Inferior parietal cortex (tissue), 1 donor: ENCODE data around the gene FRMD5.

Experiments used
- DNase-seq: peaks from one replicate; pipeline ENCODE4 v3.0.0-alpha.2; 2016; ENCODE audit errors: extremely low spot score

The FRMD5 gene

DNA sequence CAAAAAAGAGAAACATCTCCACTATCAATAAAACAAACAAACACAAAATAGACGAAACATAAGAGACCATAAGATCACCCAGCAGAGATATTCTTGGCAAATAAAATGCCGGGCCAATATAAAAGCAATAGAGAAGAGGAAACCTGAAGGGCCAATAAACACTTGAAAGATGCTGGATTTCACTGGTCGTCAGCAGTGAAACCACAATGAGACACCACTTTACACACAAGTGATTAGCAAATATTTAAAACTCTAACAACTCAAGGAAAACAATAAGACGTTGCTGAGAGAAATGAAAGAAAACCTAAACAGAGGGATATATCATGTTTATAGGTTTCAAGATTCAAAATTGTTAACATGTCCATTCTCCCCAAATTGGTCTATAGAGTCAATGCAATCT lies 219.7 kb downstream of the FRMD5 start:
- DNase-seq, result no peak

DNA sequence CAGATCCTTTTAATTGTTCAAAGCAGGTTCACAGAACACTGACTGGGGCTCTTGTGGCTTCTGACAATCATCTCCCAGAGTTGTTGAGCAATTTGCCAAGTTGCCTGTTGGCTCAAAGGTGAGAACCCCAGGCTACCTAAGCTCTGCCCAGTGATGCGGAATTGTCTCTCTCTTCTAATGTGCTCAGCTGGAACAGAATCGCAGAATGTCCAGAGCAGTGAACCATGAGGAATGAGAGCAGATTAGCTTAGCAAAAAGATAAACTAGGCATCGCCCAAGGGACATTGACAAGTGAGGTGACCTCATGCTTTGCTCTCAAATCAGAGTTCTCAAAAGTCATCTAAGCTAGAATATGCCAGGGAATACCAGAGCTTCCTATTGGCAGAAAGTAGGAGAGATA lies 220.2 kb downstream of the FRMD5 start:
- DNase-seq, result no peak

DNA sequence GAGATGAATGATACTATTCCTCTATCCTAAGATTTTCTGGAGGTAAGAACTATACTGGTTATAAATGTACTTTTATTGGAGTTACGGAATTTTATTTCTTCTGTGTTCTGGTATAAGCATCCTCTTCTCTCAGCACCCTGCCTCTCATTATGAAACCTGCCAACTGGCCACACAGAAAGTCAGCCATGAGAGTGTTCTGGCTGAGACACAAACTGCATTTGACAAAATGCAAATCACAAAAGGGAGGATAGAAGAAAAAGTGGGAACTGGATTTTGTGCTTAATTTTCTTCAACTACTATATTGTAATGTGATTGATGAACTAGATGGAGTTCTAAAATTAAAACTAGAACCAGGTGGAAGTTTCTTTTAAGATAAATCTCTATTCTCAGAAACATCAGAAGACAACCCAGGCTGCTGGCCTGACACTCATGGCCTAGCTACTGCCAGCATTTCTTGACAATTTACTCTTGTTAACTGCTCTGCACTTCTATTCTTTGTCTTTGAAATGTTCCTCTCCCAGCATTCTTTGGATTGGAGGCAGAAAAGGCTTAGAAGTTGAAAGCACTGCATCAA lies 225.2 kb downstream of the FRMD5 start:
- DNase-seq, result peak; percentile 47

DNA sequence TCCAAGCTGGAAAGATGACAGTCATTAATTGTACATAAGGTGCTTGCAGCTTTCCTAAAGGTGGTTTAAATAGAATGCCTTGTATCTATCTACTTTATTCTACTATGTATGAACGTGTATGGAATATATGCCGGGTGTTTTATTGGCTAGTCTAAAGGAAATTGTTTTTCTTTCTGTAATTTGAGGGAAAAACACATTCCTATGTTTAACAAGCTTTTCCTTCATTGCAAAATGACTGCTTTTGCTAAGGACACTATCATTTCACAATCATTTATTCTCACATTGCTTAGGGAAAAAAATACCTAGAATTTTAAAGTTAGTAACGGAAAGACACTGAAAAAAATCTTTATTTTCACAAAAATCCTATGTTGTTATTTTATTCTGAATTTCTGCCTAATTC lies 226.5 kb downstream of the FRMD5 start:
- DNase-seq, result no peak

DNA sequence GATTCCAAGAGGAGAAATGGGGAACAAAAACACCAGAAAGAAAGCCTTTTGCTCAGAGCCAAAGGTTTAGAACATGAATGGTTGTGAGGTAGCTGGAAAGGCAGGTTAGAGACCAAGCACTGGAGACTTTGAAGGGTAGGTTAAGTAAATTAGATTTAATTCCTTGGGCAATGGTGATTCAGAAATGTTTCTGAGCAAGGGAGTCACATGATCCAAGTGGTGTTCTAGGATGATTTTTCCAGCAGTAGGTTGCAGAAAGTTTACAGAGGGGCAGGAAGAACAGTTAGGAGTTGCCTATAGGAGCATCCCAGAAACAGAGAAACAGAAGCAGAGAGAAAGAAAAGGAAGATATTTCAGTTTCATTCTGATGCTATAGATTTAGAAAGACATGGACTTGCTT lies 228.4 kb downstream of the FRMD5 start:
- no peak for DNase-seq

DNA sequence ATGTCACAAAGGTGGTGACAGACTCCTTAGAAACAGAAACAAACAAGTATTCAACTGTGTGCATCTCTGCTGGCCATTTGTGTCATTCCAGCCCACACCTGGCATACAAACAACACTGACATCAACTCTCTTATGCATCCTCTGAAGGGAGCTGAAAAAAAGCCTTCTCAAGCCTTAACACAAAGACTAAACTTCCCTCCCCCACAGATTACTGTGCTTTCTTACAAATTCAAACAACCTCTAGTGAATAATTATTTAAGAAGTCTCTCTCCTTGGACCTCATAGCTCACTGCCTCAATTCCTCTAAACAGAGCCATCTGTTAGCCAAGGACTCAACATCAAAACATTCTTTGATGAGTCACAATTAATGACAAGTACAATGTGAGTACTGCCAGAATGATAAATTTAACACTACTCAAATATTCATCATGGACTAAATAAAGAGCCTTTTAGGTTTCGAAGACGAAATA lies 236.2 kb downstream of the FRMD5 start:
- DNase-seq, result peak; percentile 66

DNA sequence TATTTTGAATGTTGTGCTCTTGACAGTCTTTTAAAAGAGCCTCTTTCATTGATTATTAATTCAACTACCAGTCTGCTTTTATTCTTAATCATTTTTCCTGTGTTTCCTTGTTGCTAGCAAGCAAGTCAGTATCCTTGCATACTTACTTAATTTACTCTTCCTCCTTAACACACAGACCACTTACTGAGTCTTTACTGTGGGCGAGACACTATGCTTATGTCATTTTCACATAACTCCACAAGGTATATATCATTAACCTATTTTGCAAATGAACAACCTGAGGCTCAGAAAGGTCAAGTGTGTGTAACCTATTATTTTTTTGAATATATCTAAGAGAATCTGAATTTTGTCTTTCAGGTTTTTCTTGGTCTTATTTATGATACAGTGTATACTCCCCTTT lies 237.3 kb downstream of the FRMD5 start:
- no peak for DNase-seq

DNA sequence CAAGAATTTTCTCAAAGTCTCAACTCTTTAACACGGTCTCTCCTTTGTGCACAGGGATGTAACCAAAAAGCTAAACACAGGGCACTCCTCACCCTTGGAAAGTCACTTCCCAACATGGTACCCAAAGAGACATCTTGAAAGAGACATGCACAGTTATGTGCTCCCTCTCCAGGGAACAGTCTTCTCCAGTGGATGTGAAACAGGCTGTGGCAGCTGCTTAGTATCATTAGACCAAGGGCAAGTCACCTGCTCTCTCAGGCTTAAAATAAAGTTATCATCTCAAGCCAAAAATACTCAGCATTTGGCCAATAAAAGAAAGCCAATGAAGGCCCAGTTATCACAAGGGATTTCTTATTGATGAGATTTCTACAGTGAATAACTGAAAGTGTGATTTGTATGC lies 239.9 kb downstream of the FRMD5 start:
- DNase-seq, result no peak

DNA sequence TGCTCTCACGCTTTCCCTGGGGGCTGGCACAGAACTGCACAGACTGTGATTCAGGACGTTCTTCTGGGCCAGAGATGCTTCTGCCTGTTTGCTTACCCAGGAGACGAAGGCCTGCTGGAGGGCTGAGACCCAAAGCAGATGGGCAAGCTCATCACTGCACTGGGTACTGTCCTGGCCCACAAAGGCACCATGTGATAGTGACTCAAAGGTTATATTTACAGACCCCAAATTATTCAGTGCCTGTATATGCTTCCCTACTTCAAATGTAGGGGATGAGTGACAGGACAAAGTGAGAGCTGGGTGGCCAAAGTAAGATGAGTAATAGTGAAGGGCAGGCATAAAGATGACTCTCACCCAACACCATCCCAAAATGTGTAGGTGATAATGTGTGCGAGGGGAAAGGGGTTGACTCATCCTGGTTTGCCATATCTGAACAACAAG lies 240.9 kb downstream of the FRMD5 start:
- DNase-seq, result peak; percentile 28

DNA sequence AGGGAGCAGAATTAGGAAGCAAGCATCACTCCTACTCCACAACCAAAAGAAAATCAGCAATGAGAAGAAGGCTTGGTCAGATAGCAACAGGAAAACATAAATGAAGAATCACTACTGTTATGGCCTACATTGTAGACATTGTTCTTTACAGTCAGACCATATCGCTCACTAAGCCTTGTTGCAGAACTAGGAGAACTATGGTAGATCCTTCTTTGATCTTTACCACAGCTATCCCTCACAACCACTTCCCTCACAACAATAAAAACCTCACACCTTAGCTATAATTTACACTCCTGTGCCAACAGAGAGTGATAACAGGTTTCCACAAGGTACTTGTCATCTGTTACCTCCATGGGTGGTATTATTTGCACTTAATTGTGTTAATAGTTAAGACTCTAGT lies 241.7 kb downstream of the FRMD5 start:
- DNase-seq, result no peak

DNA sequence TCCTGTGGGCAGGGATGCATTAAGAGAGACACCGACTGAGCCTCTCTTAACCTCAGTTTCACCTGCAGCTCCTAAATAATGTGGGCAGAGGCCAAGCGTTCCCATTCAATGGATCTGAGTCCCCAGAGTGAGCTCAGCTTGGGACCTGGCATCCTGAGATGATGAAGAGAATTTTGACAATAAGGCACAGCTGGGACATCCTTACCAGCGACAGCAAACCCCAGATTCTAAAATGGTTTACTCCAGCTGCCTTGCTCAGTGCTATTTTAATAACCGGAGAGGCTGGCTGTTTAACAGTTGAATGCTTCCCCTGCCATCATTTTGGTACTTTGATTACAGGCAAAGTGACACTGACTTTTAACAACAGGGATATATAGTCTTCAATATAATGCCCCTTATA lies 244.5 kb downstream of the FRMD5 start:
- no peak for DNase-seq

DNA sequence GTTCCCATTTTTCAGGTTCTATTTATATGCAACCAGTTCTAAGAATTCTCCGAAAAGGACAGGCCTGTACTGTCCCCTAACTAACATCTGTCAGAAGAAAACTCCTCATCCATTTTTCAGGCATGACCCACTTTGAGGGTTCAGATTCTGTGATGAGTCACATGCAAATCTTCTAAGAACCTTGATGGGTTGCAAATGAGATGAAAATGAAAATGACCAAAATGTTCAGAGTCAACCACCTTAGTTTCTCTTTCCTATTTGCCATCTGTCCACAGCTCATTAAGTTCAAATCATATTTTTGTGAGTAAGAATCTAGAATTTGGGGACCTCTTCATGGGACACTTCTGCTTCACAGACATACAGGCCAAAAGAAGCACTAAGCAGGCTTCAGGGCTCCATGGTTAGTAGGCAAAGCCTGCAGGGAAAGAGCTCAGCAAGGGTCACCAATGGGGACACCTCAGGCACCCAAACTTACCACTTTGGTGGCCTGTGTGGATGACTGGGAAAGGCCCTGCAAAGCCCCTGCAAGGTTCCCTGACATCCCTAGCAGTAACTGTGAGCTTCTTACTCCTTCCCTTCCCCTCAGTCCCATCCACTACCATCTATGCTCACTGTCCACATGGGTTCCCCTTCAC lies 246.3 kb downstream of the FRMD5 start:
- DNase-seq, result no peak

DNA sequence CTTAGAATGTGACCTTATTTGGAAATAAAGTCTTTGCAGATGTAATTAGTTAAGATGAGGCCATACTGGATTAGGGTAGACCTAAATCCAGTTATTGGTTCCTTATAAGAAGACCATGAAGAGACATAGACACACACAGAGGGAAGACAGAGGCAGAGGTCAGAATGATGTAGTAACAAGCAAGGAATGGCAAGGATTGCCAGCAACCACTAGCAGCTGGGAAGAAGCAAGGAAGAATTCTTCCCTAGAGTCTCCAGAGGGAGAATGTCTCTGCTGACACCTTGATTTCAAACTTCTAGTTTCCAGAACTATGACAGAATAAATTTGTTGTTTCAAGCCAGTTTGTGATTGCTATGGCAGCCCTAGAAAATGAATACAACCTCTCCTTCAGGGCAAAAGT lies 251.6 kb downstream of the FRMD5 start:
- DNase-seq, result no peak

DNA sequence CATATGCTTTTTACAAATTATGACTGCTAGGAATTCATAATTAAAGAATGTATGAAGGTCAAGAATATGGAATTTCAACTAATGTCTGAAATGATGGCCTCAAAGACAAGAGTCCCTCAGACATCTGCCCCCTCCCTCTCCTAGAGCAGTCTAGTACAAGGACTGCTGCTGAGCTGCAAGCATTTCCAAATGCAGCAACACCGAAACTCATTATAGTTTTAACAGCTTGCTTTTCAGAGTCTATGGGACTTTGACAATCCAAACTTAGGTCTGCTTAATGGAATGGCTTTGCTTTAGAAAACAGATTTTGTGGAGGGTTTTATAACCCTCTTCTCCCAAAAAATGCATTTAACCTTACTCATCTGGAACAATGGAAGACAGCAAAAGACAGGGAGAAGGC lies 252.9 kb downstream of the FRMD5 start:
- no peak for DNase-seq

DNA sequence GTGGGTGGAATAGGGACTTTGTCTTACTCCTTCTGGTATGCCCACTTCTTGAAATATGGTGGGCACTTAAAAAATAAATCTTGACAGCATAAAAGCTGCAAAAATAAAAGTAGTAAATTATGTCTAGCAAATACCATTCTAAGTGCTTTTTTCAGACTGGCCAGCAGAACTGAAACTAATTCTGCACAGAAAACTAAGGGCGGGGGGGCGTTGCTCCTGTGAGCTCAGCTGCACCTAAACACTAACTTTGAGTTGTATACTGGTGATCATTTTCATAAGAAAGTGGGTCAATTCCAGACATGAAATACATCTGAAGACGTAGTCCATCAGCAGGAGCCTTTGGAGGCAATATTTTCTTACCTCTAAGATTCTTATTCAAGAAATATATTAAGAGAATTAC lies 253.5 kb downstream of the FRMD5 start:
- DNase-seq, result no peak

DNA sequence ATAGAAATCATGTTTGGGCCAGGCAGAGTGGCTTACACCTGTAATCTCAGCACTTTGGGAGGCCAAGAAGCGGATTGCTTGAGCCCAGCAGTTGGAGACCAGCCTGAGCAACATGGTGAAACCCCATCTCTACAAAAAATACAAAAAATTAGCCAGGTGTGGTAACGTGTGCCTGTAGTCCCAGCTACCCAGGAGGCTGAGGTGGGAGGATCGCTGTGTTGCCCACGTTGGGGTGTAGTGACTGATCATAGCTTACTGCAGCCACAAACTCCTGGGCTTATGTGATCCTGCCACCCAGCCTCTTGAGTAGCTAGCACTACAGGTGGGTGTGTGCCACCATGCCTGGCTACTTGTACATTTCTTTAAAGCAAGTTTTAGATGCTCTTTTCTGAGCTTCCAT lies 254.0 kb downstream of the FRMD5 start:
- no peak for DNase-seq

DNA sequence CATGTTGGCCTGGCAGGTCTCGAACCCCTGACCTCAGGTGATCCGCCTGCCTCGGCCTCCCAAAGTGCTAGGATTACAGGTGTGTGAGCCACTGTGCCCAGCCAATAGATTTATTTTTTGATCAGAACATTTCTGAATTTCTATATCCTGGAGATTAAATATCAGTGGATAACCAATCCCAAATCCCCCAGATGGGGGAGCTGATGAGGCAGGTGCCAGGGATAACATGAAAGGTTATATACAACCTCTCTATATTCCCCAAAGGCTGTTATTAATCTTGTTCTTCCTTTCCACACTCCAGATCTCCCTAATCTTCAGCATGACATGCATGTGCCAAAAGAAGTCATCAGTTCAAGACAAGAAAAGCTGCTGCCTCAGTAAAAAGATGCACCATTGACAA lies 256.0 kb downstream of the FRMD5 start:
- no peak for DNase-seq

DNA sequence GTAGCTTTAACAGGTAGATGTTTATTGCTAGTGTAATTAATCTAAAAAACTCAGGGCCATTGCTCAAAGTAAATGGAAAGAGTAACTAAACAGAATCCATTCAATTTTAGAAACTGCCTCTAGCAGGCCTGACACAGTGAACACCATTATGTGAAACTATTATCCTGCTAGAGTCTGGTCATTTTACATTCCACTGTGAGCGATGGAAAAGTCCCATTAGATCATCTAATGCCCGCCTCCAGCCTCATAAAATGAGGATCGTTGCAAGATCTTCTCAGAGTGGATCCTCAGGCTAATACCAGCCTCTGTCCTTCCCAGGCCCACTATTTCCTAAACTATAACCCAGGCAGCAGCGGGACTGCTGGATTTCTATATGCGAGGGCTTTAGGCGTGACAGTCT lies 260.6 kb downstream of the FRMD5 start:
- DNase-seq, result no peak

DNA sequence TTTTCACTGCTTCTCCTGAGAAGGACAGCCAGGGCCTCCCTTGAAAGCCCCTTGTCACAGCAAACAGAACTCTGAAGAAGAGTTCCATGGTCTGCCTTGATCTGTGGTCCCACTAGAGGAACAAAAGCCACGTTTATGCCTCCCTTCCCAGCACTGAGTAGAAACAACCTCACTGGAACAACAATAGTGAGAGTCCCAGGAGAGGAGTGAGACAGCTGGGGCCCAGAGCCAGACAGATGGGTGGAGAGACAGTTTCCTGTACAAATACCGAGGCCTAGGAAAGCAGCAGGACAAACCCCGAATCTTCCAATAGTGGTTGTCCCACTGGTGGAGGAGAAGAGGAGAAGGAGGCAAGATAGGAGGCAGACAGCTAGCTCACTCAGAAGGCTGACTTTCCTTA lies 262.2 kb downstream of the FRMD5 start:
- no peak for DNase-seq

DNA sequence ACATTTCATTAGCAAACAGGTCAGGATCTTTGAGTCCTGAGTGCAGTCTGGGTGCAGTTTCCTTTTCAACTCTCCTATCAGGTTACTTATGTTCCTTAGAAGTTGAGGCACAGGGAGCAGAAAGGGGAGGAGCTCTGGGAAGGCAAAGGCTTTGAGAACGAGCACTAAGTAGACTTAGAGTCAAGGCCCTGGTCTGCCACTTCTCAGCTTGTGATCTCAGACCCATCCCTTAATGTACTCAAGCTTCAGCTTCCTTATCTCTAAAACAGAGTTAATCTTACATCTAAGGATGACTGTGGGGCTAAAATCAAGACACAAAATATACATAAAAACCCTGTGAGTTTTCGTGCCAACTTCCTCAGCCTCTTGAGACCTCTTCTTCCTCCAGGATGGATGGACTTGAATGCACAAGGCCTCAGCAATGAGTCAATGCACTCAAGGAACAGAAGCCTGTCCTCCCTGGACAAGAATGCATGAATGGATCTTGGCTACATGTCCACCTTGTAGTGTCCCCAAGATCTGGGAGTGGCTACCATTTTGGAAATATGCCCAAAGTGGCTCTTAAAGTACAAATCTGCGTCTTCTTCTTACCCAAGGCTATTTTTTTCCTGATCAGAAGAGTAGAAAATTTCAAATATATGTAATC lies 263.2 kb downstream of the FRMD5 start:
- DNase-seq, result no peak

DNA sequence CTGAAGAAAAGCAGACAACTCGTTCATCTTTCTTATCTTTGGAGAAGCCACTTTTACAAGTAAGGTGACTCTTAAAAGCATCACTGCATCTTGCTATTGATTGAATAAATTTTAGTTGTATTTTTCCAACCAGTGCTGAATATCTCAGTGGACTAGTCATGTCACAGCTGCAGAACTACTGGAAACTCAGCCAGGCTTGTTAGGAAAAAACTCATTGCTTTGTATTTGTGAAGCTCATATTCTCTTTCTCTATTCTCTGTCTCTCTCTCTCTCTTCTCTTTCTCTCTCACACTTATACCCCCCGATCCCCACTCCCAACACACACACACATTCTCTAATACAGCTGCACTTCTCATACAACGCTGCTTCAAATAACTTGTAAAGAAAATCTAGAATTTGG lies 264.0 kb downstream of the FRMD5 start:
- DNase-seq, result no peak

DNA sequence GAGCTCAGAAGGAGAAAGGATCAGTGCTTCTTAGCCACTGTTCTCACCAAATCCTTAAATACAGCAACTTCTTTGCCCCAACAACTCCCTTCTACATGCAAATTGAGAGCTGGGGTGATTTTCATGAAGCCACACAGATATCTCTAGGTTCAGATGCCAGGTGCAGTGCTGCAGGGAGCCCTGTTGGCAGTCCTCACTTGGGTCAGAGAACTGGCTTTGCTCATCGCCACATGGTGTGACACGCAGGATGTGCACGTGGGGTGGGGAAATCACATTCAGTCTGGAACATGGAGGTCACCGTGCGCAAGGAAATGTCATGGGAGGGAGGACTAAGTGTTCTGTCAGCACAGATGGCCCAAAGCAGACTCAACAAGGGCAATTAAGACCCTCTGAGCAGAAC lies 264.5 kb downstream of the FRMD5 start:
- no peak for DNase-seq

DNA sequence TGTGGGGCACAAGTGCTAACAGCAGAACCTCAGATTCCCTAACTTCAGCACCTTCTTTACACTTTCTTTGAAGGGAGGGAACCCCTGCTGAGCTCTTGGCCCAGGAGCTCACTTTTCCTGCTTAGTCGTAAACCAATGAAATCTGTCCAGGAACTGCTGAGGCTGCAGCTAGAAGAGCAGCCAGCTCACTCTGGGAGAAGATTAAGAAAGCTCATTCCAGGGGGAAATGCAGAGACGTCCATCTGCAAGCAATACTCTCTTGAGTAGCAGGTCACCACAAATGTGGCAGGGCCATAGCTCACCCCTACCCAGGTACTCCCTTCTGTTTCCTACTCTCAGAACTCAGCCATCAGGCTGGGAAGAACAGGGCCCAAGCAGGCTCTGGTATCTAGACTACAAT lies 265.0 kb downstream of the FRMD5 start:
- no peak for DNase-seq

DNA sequence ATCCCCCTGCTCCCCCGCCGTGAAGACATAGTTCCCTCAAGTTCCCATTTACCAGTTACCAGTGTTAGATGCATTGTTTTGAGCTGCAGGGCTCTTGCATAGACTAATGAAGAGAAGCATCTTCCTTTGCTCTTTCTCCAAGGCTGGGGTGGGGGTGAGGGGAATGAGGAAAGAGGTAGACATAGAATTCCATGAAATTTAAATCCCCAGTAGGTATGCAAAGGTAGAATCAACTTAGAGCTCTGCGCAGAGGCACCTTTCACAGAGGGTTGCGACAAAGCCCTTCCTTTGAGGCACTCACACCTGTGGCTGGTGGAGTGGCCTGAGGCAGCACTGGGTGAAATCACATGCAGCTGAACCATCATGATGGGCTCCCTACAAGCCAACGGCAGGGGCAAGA lies 266.9 kb downstream of the FRMD5 start:
- DNase-seq, result no peak
